ENCODE measurements around the gene CCDC116.
"Not testable (repeated sequence)": the region's sequence is repeated elsewhere in the genome, so short reads cannot be mapped to it uniquely, and the experiment has no call there.

The CCDC116 gene

DNA sequence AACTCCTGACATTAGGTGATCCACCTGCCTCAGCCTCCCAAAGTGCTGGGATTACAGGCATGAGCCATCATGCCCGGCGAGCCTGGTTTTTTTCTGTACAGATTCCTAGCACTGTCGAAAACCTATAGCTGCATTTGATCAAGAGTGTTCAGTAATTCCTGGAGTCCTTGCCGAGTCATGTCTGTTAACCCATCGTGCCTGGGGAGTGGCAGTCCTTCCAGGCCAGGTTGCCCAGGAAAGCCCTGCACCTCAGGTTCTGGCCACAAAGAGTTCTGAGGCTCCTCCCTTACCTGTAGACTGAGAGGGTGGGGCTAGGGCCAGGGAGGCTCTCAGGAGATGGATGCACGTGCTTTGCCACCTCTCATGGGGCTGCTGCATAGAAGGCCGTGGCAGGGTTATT lies 19.7 kb upstream of the CCDC116 start:
- Histone ChIP-seq H2BK15ac (ENCODE audit: low read length) (no peak overlapping the region), H3K23ac (ENCODE audit: low read depth, low read length, poor library complexity) (peak overlapping the region; percentile 32), H3K4ac (ENCODE audit: low read length) (no peak overlapping the region), H4K8ac (ENCODE audit: low read depth, low read length) (no peak overlapping the region), H3K4me3 (ENCODE audit: low read length in 2 of 2) (no peak overlapping the region), H2BK120ac (ENCODE audit: low read depth, low read length) (no peak overlapping the region), H3K18ac (ENCODE audit: low read length) (no peak overlapping the region), H3K4me1 (ENCODE audit: control insufficient read depth in 2 of 2, insufficient read depth in 1 of 2, low read depth in 1 of 2, low read length in 2 of 2) (no peaks in the 10 kb centered on the region), H2BK5ac (ENCODE audit: low read length) (no peak overlapping the region), H2AK5ac (ENCODE audit: low read depth, low read length) (no peak overlapping the region), H3K14ac (ENCODE audit: low read length) (no peak overlapping the region), H3K79me1 (ENCODE audit: low read depth, low read length) (peaks cover 5% of the 10 kb centered on the region), H2AFZ (ENCODE audit: low read length) (no peak overlapping the region), H4K91ac (ENCODE audit: low read depth, low read length, poor library complexity) (no peak overlapping the region), H3K36me3 (replicated peaks in 1 of 2; ENCODE audit: control insufficient read depth in 2 of 2, insufficient read depth in 2 of 2, low read length in 2 of 2) (peaks cover 18 to 78% of the 10 kb centered on the region in 2 donors), H3K9ac (ENCODE audit: low read depth, low read length, poor library complexity) (no peak overlapping the region), H3K27ac (replicated peaks; ENCODE audit: low read length) (no peak overlapping the region), H3K9me3 (replicated peaks in 1 of 2; ENCODE audit: control insufficient read depth in 2 of 2, insufficient read depth in 1 of 2, low read depth in 1 of 2, low read length in 2 of 2) (no peaks in the 10 kb centered on the region), H3K4me2 (ENCODE audit: insufficient read depth, low read length, poor library complexity, severe bottlenecking) (no peak overlapping the region), H3K27me3 (ENCODE audit: control insufficient read depth in 3 of 3, insufficient read depth in 3 of 3, low read depth in 1 of 3, low read length in 3 of 3) (no peaks in the 10 kb centered on the region), H2BK12ac (ENCODE audit: low read length) (no peak overlapping the region)
- no peak for DNase-seq (ENCODE audit: low spot score)
- no CpG with 5 or more reads among the region's 7 CpGs for WGBS, 2 donors (ENCODE audit: extremely low coverage in 2 of 2, insufficient read length in 2 of 2, insufficient replicate concordance in 1 of 2)

DNA sequence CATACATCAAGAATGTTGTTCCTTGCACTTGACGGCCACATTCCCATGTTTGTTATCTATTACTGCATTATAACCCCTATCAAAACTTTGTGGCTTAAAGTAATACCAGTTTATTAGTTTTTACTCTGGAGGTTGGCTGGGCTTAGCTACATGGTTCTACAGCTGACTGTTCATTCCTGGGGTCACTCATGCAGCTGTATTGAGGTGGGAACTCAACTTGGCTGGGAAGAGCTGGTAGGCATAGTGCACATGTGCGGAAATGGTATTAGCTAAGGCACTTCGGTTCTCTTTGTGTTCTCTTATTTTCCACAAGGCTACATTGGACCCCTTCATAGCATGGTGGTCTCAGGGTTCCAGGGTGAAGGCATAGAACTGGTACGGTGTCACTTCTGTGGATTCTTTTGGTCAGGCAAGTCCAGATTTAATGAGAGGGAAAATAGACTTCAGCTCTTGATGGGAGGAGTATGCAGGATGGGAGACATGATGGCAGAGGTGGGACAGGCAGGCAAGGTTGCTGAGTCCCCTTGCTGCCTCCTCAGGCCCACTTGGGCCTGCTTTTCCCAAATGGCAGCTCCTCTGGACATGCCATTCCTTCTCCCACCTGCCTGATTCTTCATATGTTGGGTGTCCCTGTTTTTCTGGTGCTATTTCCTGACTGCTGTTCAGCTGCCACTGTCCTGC lies 18.9 kb upstream of the CCDC116 start:
- no peak overlapping the region for H4K91ac ChIP-seq (ENCODE audit: low read depth, low read length, poor library complexity)
- H2BK5ac ChIP-seq (ENCODE audit: low read length), result no peak overlapping the region
- no peak overlapping the region for H3K23ac ChIP-seq (ENCODE audit: low read depth, low read length, poor library complexity)
- H3K18ac ChIP-seq (ENCODE audit: low read length), result no peak overlapping the region
- H3K9ac ChIP-seq (ENCODE audit: low read depth, low read length, poor library complexity), result no peak overlapping the region
- no peak overlapping the region for H2AFZ ChIP-seq (ENCODE audit: low read length)
- WGBS, 2 donors (ENCODE audit: extremely low coverage in 2 of 2, insufficient read length in 2 of 2, insufficient replicate concordance in 1 of 2), result no CpG with 5 or more reads among the region's 4 CpGs
- no peaks in the 10 kb centered on the region for H3K4me1 ChIP-seq (ENCODE audit: control insufficient read depth in 2 of 2, insufficient read depth in 1 of 2, low read depth in 1 of 2, low read length in 2 of 2)
- no peak overlapping the region for H3K4ac ChIP-seq (ENCODE audit: low read length)
- H3K36me3 ChIP-seq (replicated peaks in 1 of 2; ENCODE audit: control insufficient read depth in 2 of 2, insufficient read depth in 2 of 2, low read length in 2 of 2), result peaks cover 18 to 78% of the 10 kb centered on the region in 2 donors
- no peak overlapping the region for H2BK120ac ChIP-seq (ENCODE audit: low read depth, low read length)
- no peak overlapping the region for H2BK12ac ChIP-seq (ENCODE audit: low read length)
- no peak for DNase-seq (ENCODE audit: low spot score)
- no peak overlapping the region for H3K14ac ChIP-seq (ENCODE audit: low read length)
- H3K79me1 ChIP-seq (ENCODE audit: low read depth, low read length), result peaks cover 4% of the 10 kb centered on the region
- H3K4me2 ChIP-seq (ENCODE audit: insufficient read depth, low read length, poor library complexity, severe bottlenecking), result no peak overlapping the region
- no peaks in the 10 kb centered on the region for H3K9me3 ChIP-seq (replicated peaks in 1 of 2; ENCODE audit: control insufficient read depth in 2 of 2, insufficient read depth in 1 of 2, low read depth in 1 of 2, low read length in 2 of 2)
- H4K8ac ChIP-seq (ENCODE audit: low read depth, low read length), result no peak overlapping the region
- H3K27ac ChIP-seq (replicated peaks; ENCODE audit: low read length), result no peak overlapping the region
- H2AK5ac ChIP-seq (ENCODE audit: low read depth, low read length), result no peak overlapping the region
- no peak overlapping the region for H2BK15ac ChIP-seq (ENCODE audit: low read length)
- no peaks in the 10 kb centered on the region for H3K27me3 ChIP-seq (ENCODE audit: control insufficient read depth in 3 of 3, insufficient read depth in 3 of 3, low read depth in 1 of 3, low read length in 3 of 3)
- H3K4me3 ChIP-seq (ENCODE audit: low read length in 2 of 2), result no peak overlapping the region

DNA sequence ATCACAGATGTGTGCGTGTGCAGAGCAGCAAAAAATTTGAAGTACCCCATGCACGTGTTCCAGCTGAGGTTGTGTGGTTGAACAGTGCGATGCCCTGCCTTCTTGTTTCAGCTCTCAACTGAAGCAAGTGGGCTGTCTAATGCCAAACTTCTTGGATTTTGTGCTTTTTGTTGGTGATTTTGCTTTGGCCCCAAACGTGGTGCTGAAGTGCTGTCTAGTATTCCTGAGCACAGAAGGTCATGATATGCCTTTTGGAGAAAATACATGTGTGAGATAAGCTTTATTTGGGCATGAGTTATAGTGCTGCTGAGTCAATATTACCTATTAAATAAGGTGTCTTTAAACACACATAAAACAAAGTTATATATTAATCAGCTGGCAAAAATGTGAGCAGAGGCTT lies 16.8 kb upstream of the CCDC116 start:
- Histone ChIP-seq H3K36me3 (replicated peaks in 1 of 2; ENCODE audit: control insufficient read depth in 2 of 2, insufficient read depth in 2 of 2, low read length in 2 of 2) (peaks cover 22 to 75% of the 10 kb centered on the region in 2 donors), H2BK12ac (ENCODE audit: low read length) (no peak overlapping the region), H3K14ac (ENCODE audit: low read length) (no peak overlapping the region)

DNA sequence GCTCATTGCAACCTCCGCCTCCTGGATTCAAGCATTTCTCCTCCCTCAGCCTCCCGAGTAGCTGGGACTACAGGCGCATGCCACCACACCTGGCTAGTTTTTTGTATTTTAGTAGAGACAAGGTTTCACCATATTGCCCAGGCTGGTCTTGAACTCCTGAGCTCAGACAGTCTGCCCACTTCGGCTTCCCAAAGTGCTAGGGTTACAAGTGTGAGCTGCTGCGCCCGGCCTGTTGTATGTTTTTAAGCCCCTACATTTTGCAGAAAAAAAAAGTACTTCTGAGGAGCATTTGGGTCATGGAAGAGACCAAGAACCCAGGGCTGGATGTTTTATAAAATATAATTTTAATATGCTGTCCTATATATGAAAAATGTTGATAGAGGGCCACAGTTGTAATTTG lies 15.2 kb upstream of the CCDC116 start:
- not testable (repeated sequence) for H2AK5ac ChIP-seq (ENCODE audit: low read depth, low read length); H3K27me3 ChIP-seq (ENCODE audit: control insufficient read depth in 3 of 3, insufficient read depth in 3 of 3, low read depth in 1 of 3, low read length in 3 of 3); H3K9me3 ChIP-seq (replicated peaks in 1 of 2; ENCODE audit: control insufficient read depth in 2 of 2, insufficient read depth in 1 of 2, low read depth in 1 of 2, low read length in 2 of 2); H2BK5ac ChIP-seq (ENCODE audit: low read length); H3K4me2 ChIP-seq (ENCODE audit: insufficient read depth, low read length, poor library complexity, severe bottlenecking); H4K8ac ChIP-seq (ENCODE audit: low read depth, low read length); H3K4me1 ChIP-seq (ENCODE audit: control insufficient read depth in 2 of 2, insufficient read depth in 1 of 2, low read depth in 1 of 2, low read length in 2 of 2); H2BK120ac ChIP-seq (ENCODE audit: low read depth, low read length); H3K79me1 ChIP-seq (ENCODE audit: low read depth, low read length); H3K27ac ChIP-seq (replicated peaks; ENCODE audit: low read length); H2AFZ ChIP-seq (ENCODE audit: low read length); H3K9ac ChIP-seq (ENCODE audit: low read depth, low read length, poor library complexity); H3K14ac ChIP-seq (ENCODE audit: low read length); H2BK15ac ChIP-seq (ENCODE audit: low read length); DNase-seq (ENCODE audit: low spot score); H4K91ac ChIP-seq (ENCODE audit: low read depth, low read length, poor library complexity); H3K4me3 ChIP-seq (ENCODE audit: low read length in 2 of 2); H2BK12ac ChIP-seq (ENCODE audit: low read length); H3K23ac ChIP-seq (ENCODE audit: low read depth, low read length, poor library complexity); H3K4ac ChIP-seq (ENCODE audit: low read length); H3K18ac ChIP-seq (ENCODE audit: low read length)
- WGBS, 2 donors (ENCODE audit: extremely low coverage in 2 of 2, insufficient read length in 2 of 2, insufficient replicate concordance in 1 of 2), result no CpG with 5 or more reads among the region's 6 CpGs
- H3K36me3 ChIP-seq (replicated peaks in 1 of 2; ENCODE audit: control insufficient read depth in 2 of 2, insufficient read depth in 2 of 2, low read length in 2 of 2), result peaks cover 16 to 71% of the 10 kb centered on the region in 2 donors

More for the DNA sequence above, 16.8 kb upstream of the CCDC116 start:
- Histone ChIP-seq H3K4me2 (ENCODE audit: insufficient read depth, low read length, poor library complexity, severe bottlenecking) (no peak overlapping the region), H2BK5ac (ENCODE audit: low read length) (no peak overlapping the region), H3K18ac (ENCODE audit: low read length) (no peak overlapping the region), H3K4me1 (ENCODE audit: control insufficient read depth in 2 of 2, insufficient read depth in 1 of 2, low read depth in 1 of 2, low read length in 2 of 2) (no peaks in the 10 kb centered on the region), H2AK5ac (ENCODE audit: low read depth, low read length) (no peak overlapping the region), H3K4ac (ENCODE audit: low read length) (no peak overlapping the region), H3K4me3 (ENCODE audit: low read length in 2 of 2) (no peak overlapping the region), H3K9ac (ENCODE audit: low read depth, low read length, poor library complexity) (no peak overlapping the region), H3K27ac (replicated peaks; ENCODE audit: low read length) (no peak overlapping the region), H3K23ac (ENCODE audit: low read depth, low read length, poor library complexity) (peak overlapping the region; percentile 77), H2AFZ (ENCODE audit: low read length) (no peak overlapping the region), H4K8ac (ENCODE audit: low read depth, low read length) (no peak overlapping the region), H3K27me3 (ENCODE audit: control insufficient read depth in 3 of 3, insufficient read depth in 3 of 3, low read depth in 1 of 3, low read length in 3 of 3) (no peaks in the 10 kb centered on the region), H3K9me3 (replicated peaks in 1 of 2; ENCODE audit: control insufficient read depth in 2 of 2, insufficient read depth in 1 of 2, low read depth in 1 of 2, low read length in 2 of 2) (no peaks in the 10 kb centered on the region), H3K79me1 (ENCODE audit: low read depth, low read length) (peaks cover 6% of the 10 kb centered on the region), H2BK120ac (ENCODE audit: low read depth, low read length) (no peak overlapping the region), H4K91ac (ENCODE audit: low read depth, low read length, poor library complexity) (no peak overlapping the region), H2BK15ac (ENCODE audit: low read length) (no peak overlapping the region)
- DNase-seq (ENCODE audit: low spot score), result no peak
- no CpG with 5 or more reads among the region's 4 CpGs for WGBS, 2 donors (ENCODE audit: extremely low coverage in 2 of 2, insufficient read length in 2 of 2, insufficient replicate concordance in 1 of 2)
